AG10803 (cell line): ENCODE data around the gene KCNH2.

ENCODE experiments used
- DNase-seq: peaks from one replicate; pipeline ENCODE4 v3.0.0; 2010; ENCODE audit warnings: low read depth
- H3K4me3 ChIP-seq: 2 replicates; pipeline ENCODE4 v1.5.1; 2011; ENCODE audit warnings: mild to moderate bottlenecking, low read length, control low read depth
- TF ChIP-seq, protein P1 (sequence below): conservative IDR thresholded peaks from 2 replicates; pipeline ENCODE4 v1.5.1; 2011; ENCODE audit warnings: mild to moderate bottlenecking, low read length, control low read depth, inconsistent platforms

Gene KCNH2

GRCh38 chr7:150924369-150924781 is 53.7 kb downstream of the KCNH2 start:
- TF ChIP-seq, protein P1, sequence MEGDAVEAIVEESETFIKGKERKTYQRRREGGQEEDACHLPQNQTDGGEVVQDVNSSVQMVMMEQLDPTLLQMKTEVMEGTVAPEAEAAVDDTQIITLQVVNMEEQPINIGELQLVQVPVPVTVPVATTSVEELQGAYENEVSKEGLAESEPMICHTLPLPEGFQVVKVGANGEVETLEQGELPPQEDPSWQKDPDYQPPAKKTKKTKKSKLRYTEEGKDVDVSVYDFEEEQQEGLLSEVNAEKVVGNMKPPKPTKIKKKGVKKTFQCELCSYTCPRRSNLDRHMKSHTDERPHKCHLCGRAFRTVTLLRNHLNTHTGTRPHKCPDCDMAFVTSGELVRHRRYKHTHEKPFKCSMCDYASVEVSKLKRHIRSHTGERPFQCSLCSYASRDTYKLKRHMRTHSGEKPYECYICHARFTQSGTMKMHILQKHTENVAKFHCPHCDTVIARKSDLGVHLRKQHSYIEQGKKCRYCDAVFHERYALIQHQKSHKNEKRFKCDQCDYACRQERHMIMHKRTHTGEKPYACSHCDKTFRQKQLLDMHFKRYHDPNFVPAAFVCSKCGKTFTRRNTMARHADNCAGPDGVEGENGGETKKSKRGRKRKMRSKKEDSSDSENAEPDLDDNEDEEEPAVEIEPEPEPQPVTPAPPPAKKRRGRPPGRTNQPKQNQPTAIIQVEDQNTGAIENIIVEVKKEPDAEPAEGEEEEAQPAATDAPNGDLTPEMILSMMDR, result no peak
- H3K4me3 ChIP-seq, result no peak overlapping the region
- DNase-seq, result no peak

DNA sequence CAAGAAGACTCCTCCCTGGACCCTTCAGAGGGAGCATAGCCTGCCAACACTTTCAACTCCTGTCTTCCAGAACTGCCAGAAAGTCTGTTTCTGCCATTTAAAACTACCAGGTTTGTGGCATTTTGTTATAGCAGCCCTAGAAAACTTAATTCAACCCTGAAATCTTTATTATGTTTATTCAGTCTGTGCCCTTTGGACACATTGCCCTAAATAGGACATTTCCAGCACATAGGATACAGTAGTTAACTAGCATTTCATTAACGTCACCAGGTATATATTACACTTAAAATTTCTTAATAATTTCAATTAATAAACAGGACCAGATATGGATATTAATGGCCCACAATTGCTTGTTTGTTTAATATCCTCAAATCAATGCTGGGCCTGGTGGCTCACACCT is 54.3 kb downstream of the KCNH2 start:
- TF ChIP-seq, protein P1, result no peak
- DNase-seq, result no peak
- no peak overlapping the region for H3K4me3 ChIP-seq

GRCh38 chr7:150923196-150923595 is 54.9 kb downstream of the KCNH2 start:
- H3K4me3 ChIP-seq, result no peak overlapping the region
- DNase-seq, result no peak
- TF ChIP-seq, protein P1, result no peak

DNA sequence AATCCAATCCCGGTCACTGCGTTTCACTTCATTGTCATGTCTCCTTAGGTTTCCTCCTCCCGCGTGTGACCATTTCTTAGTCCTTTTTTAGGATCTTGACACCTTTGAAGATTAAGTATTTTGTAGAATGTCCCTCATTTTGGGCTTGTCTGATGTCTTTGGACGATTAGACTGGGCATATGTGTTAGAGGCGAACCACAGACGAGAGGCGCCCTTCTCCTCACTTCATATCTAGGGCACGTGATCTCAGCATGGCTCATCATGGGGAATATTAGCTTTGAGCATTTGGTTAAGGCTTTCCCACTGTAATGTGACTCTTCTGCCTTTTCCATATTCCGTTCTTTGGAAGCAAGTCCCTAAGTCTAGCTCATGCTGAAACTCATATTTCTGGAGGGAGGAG is 59.0 kb downstream of the KCNH2 start:
- DNase-seq, result no peak
- no peak overlapping the region for H3K4me3 ChIP-seq
- TF ChIP-seq, protein P1, result no peak

DNA sequence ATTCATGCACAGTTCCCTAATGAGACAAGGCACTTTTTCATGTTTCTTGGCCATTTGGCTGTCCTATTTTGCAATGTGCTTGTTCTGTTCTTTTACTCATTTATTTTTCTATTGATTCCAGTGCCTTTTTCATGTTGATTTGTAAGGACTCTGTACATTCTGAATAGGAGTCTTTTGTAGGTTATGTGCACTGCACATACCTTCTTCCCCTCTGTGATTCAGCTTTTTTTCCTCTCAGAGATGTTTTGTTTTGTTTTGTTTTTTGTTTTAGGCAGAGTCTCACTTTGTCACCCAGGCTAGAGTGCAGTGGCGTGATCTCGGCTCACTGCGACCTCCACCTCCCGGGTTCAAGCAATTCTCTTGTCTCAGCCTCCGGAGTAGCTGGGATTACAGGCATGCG is 59.7 kb downstream of the KCNH2 start:
- DNase-seq, result no peak
- TF ChIP-seq, protein P1, result no peak
- H3K4me3 ChIP-seq, result no peak overlapping the region

DNA sequence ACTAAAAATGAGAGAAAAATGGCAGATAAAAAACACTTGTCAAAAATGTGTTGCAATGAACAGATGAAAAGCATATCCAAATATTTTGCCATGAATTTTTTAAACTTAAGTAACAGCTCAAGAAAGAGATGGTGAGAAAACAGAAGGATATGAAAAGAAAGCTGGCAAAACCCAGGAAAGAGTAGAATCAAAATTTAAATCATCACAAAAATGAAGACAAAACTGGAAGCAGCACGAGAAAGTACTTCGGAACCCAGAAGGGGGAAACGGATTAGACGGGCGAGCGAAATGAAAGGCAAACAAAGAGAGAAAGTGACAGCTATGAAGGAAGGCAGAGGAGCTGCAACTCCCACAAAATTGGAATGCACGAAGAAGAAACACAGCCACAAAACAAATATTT is 60.2 kb downstream of the KCNH2 start:
- no peak overlapping the region for H3K4me3 ChIP-seq

DNA sequence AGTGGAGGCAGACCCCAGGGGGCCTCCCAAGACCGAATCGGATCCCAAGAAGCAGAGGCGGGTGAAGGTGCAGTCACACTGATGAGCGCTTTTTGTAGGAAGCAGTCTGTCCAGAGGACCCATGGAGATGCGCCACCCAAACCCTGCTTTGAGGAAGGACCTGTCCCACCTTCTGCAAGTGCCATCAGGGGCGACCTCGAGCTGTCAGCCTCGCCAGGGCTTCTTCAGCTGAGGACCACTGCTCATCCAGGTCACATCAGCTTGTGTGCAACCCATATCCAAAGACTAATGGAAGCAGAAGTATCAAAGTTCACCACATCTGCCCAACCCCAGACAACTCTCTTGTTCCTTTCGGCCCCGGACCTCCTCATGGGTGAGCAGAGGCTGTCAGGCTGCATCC is 61.5 kb downstream of the KCNH2 start:
- DNase-seq, result no peak
- H3K4me3 ChIP-seq, result no peak overlapping the region
- TF ChIP-seq, protein P1, result no peak

More for the DNA sequence above, 60.2 kb downstream of the KCNH2 start:
- TF ChIP-seq, protein P1, result no peak
- DNase-seq, result no peak
